Urinary bladder (tissue), 4 donors: Measurements from ENCODE around the gene THAP4. TPM values are rescaled to one million over a fixed set of nuclear protein-coding genes. Genes with fewer than 3 reads are reported as not detected.
"Not testable (repeated sequence)": the region's sequence is repeated elsewhere in the genome, so short reads cannot be mapped to it uniquely, and the experiment has no call there.

ENCODE experiments used
- DNase-seq: peaks from one replicate; pipeline ENCODE4 v3.0.0-alpha.2; 2015; ENCODE audit errors: extremely low spot score
- H3K27ac ChIP-seq: one replicate; pipeline ENCODE4 v1.5.1; 2013; ENCODE audit warnings: low read depth, mild to moderate bottlenecking, moderate library complexity
- H3K36me3 ChIP-seq: one replicate; pipeline ENCODE4 v1.6.1; 2013; ENCODE audit warnings: mild to moderate bottlenecking, moderate library complexity; ENCODE audit not compliant: insufficient read depth
- H3K4me1 ChIP-seq: one replicate; pipeline ENCODE4 v1.6.1; 2013; ENCODE audit warnings: mild to moderate bottlenecking, moderate library complexity; ENCODE audit not compliant: insufficient read depth
- H3K4me3 ChIP-seq: one replicate; pipeline ENCODE4 v1.5.1; 2013; ENCODE audit warnings: low read depth, low read length
- WGBS: extraction: QIAGEN DNeasy Blood & Tissue Kit; methylation state at CpG from one replicate; pipeline ENCODE4 v1.1.7; 2013; 5-methylcytosine and 5-hydroxymethylcytosine counted together
- polyA plus RNA-seq: library from polyadenylated mRNA; stranded (reverse); fragments of 200-250 nt; gene quantifications from one replicate; pipeline ENCODE4 v1.2.3, GENCODE V29; 2013
- total RNA-seq: library from RNA; depleted of rRNA; stranded (reverse); fragments of >200 nt; gene quantifications from one replicate; pipeline ENCODE4 v1.2.3, GENCODE V29; 2014
- donor health status: healthy with polysubstance abuse.
- donor health status: healthy.

THAP4 gene
- total and polyA plus RNA-seq, 2 donors = 18.9 to 49.3 TPM

- no peak for DNase-seq
Observed at GRCh38 chr2:241570961-241571581, 65.9 kb downstream of the THAP4 start.

GRCh38 chr2:241569831-241570281, 67.1 kb downstream of the THAP4 start:
- Histone ChIP-seq H3K4me3 (no peak overlapping the region), H3K36me3 (no peaks in the 10 kb centered on the region), H3K27ac (no peak overlapping the region), H3K4me1 (no peaks in the 10 kb centered on the region)
- WGBS = 93% methylated on average over 23 of the region's 23 CpGs
- DNase-seq = no peak

More at GRCh38 chr2:241570961-241571581, 65.9 kb downstream of the THAP4 start:
- no peaks in the 10 kb centered on the region for H3K4me1 ChIP-seq
- H3K36me3 ChIP-seq = no peaks in the 10 kb centered on the region
- no peak overlapping the region for H3K27ac ChIP-seq
- H3K4me3 ChIP-seq = no peak overlapping the region
- WGBS = 84% methylated on average over 23 of the region's 23 CpGs

- DNase-seq = no peak
- 46% methylated on average over 4 of the region's 4 CpGs for WGBS
- no peak overlapping the region for H3K27ac ChIP-seq
Observed at GRCh38 chr2:241568726-241569125, 68.2 kb downstream of the THAP4 start.

GRCh38 chr2:241567776-241568175, 69.2 kb downstream of the THAP4 start:
- Histone ChIP-seq H3K36me3 (no peaks in the 10 kb centered on the region), H3K27ac (no peak overlapping the region), H3K4me1 (no peaks in the 10 kb centered on the region), H3K4me3 (no peak overlapping the region)
- WGBS = 94% methylated on average over 8 of the region's 8 CpGs
- no peak for DNase-seq

More at GRCh38 chr2:241568726-241569125, 68.2 kb downstream of the THAP4 start:
- no peaks in the 10 kb centered on the region for H3K4me1 ChIP-seq
- no peaks in the 10 kb centered on the region for H3K36me3 ChIP-seq
- H3K4me3 ChIP-seq = no peak overlapping the region

GRCh38 chr2:241567266-241567665, 69.7 kb downstream of the THAP4 start:
- WGBS = 93% methylated on average over 15 of the region's 15 CpGs
- DNase-seq, H3K4me3 ChIP-seq, H3K27ac ChIP-seq, H3K36me3 ChIP-seq, H3K4me1 ChIP-seq: not testable (repeated sequence)

GRCh38 chr2:241566468-241566867, 70.5 kb downstream of the THAP4 start:
- H3K4me1 ChIP-seq = no peaks in the 10 kb centered on the region
- DNase-seq = no peak
- 77% methylated on average over 7 of the region's 7 CpGs for WGBS

GRCh38 chr2:241566021-241566420, 70.9 kb downstream of the THAP4 start:
- 93% methylated on average over 11 of the region's 11 CpGs for WGBS
- H3K4me3 ChIP-seq, H3K27ac ChIP-seq: not testable (repeated sequence)

More at GRCh38 chr2:241566468-241566867, 70.5 kb downstream of the THAP4 start:
- Histone ChIP-seq H3K36me3 (no peaks in the 10 kb centered on the region), H3K4me3 (no peak overlapping the region), H3K27ac (no peak overlapping the region)

GRCh38 chr2:241565411-241565810, 71.5 kb downstream of the THAP4 start:
- Histone ChIP-seq H3K27ac (no peak overlapping the region), H3K36me3 (no peaks in the 10 kb centered on the region), H3K4me1 (peaks cover 3% of the 10 kb centered on the region), H3K4me3 (no peak overlapping the region)
- DNase-seq = no peak
- 74% methylated on average over 10 of the region's 10 CpGs for WGBS

More at GRCh38 chr2:241566021-241566420, 70.9 kb downstream of the THAP4 start:
- H3K4me1 ChIP-seq, DNase-seq, H3K36me3 ChIP-seq: not testable (repeated sequence)

GRCh38 chr2:241564596-241565410, 72.2 kb downstream of the THAP4 start:
- no peak overlapping the region for H3K27ac ChIP-seq
- H3K36me3 ChIP-seq = no peaks in the 10 kb centered on the region
- no peak for DNase-seq
- 49% methylated on average over 36 of the region's 36 CpGs for WGBS
- H3K4me1 ChIP-seq = peaks cover 3% of the 10 kb centered on the region
- no peak overlapping the region for H3K4me3 ChIP-seq

GRCh38 chr2:241563981-241564595, 72.9 kb downstream of the THAP4 start:
- WGBS = 42% methylated on average over 23 of the region's 23 CpGs
- DNase-seq = no peak
- no peak overlapping the region for H3K27ac ChIP-seq
- no peak overlapping the region for H3K4me3 ChIP-seq
- H3K4me1 ChIP-seq = peaks cover 3% of the 10 kb centered on the region
- H3K36me3 ChIP-seq = no peaks in the 10 kb centered on the region

GRCh38 chr2:241563571-241563980, 73.4 kb downstream of the THAP4 start:
- Histone ChIP-seq H3K4me1 (peaks cover 3% of the 10 kb centered on the region), H3K4me3 (no peak overlapping the region), H3K36me3 (no peaks in the 10 kb centered on the region), H3K27ac (no peak overlapping the region)
- WGBS = 37% methylated on average over 10 of the region's 10 CpGs
- no peak for DNase-seq

GRCh38 chr2:241563031-241563507, 73.9 kb downstream of the THAP4 start:
- Histone ChIP-seq H3K4me1 (peaks cover 3% of the 10 kb centered on the region), H3K36me3 (no peaks in the 10 kb centered on the region), H3K27ac (no peak overlapping the region), H3K4me3 (no peak overlapping the region)
- DNase-seq = no peak
- 77% methylated on average over 13 of the region's 13 CpGs for WGBS

- WGBS = 79% methylated on average over 23 of the region's 23 CpGs
- H3K27ac ChIP-seq = no peak overlapping the region
- peaks cover 3% of the 10 kb centered on the region for H3K4me1 ChIP-seq
- no peaks in the 10 kb centered on the region for H3K36me3 ChIP-seq
- no peak overlapping the region for H3K4me3 ChIP-seq
- no peak for DNase-seq
Observed at GRCh38 chr2:241562269-241562891, 74.6 kb downstream of the THAP4 start.
